ENCODE data around the gene GALNT11.

The GALNT11 gene

DNA sequence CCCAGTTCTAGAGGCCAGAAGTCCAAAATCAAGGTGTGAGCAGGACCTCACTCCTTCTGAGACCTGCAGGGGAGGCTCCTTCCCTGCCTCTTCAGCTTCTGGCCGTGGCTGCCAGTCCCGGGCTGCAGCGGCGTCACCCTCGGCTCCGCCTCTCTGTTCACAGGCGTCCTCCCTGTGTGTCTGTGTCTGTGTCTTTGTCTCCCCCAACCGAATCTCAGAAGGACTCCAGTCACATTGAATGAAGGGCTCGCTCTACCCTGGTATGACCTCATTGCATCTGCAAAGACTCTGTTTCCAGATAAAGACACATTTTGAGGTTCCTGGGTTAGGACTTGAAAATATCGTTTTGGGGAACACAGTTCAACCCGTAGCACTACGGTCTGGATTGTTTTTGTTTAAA is 33.1 kb upstream of the GALNT11 start:
- no peaks in the 10 kb centered on the region for H3K9me3 ChIP-seq (ENCODE audit: control insufficient read depth, insufficient read depth, low read length)
- H3K9me2 ChIP-seq (replicated peaks; ENCODE audit: control insufficient read depth, low read length): no peaks in the 10 kb centered on the region
- H3K27me3 ChIP-seq (ENCODE audit: control insufficient read depth, low read length): peaks cover 13% of the 10 kb centered on the region
- no peaks in the 10 kb centered on the region for H3K36me3 ChIP-seq (ENCODE audit: control insufficient read depth, low read length)
- H3F3A ChIP-seq (ENCODE audit: control insufficient read depth, insufficient read depth): no peaks in the 10 kb centered on the region
- no peaks in the 10 kb centered on the region for H3K79me2 ChIP-seq (ENCODE audit: control insufficient read depth, low read length)
- no peaks in the 10 kb centered on the region for H4K20me1 ChIP-seq (ENCODE audit: control insufficient read depth, insufficient read depth, low read depth, low read length)
- no peak overlapping the region for H3K27ac ChIP-seq (ENCODE audit: low read depth, low read length)
- H3K4me3 ChIP-seq (ENCODE audit: low read length): no peak overlapping the region
- no peak overlapping the region for H3K4me2 ChIP-seq (ENCODE audit: low read length)
- no peak; the same call in 1 of the 2 replicates for TF ChIP-seq EZH2phosphoT487 (IDR thresholded peaks at IDR 0.05; ENCODE audit: borderline replicate concordance, low read length)
- TF ChIP-seq, protein P1, sequence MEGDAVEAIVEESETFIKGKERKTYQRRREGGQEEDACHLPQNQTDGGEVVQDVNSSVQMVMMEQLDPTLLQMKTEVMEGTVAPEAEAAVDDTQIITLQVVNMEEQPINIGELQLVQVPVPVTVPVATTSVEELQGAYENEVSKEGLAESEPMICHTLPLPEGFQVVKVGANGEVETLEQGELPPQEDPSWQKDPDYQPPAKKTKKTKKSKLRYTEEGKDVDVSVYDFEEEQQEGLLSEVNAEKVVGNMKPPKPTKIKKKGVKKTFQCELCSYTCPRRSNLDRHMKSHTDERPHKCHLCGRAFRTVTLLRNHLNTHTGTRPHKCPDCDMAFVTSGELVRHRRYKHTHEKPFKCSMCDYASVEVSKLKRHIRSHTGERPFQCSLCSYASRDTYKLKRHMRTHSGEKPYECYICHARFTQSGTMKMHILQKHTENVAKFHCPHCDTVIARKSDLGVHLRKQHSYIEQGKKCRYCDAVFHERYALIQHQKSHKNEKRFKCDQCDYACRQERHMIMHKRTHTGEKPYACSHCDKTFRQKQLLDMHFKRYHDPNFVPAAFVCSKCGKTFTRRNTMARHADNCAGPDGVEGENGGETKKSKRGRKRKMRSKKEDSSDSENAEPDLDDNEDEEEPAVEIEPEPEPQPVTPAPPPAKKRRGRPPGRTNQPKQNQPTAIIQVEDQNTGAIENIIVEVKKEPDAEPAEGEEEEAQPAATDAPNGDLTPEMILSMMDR (IDR thresholded peaks at IDR 0.05; ENCODE audit: low read depth, low read length, poor library complexity, severe bottlenecking): peak; percentile 42
- H3K4me1 ChIP-seq (ENCODE audit: control insufficient read depth, low read length): no peaks in the 10 kb centered on the region

DNA sequence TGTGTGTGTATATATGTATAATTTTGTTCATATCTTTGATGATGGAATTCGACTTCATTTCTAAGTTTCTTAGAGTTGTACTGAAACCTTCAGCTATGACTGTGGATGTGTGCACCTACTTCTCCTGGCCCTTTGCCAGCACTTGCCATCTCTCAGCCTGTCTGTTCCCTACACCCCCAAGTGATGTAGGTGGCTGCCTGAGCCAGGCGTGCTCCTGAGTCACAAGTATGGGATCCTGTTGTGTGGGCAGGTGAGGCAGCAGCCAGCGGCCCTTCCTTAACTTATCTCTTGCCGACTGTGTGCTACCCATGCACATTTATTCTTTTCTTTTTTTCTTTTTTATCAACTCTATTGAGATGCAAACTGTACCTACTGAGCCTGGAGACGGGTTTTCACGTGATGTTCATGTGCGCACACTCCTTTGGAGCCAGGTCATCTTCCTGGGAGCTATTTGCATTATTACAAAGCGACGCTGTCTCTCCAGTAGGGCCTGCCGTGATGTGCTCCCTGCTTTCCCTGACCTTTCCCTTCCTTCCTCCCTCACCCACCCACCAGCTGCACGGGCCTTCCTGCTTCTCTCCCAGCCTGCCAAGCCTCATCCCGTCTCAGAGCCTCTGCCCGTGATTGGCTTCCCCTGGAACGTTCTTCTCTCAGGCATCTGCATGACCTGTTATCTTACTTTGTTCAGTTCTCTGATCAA is 31.3 kb upstream of the GALNT11 start:
- no peak overlapping the region for H3K4me2 ChIP-seq (ENCODE audit: low read length)
- H3K9me3 ChIP-seq (ENCODE audit: control insufficient read depth, insufficient read depth, low read length): no peaks in the 10 kb centered on the region
- no peaks in the 10 kb centered on the region for H4K20me1 ChIP-seq (ENCODE audit: control insufficient read depth, insufficient read depth, low read depth, low read length)
- no peak overlapping the region for H3K27ac ChIP-seq (ENCODE audit: low read depth, low read length)
- H3K79me2 ChIP-seq (ENCODE audit: control insufficient read depth, low read length): no peaks in the 10 kb centered on the region
- H3K4me1 ChIP-seq (ENCODE audit: control insufficient read depth, low read length): no peaks in the 10 kb centered on the region
- no peaks in the 10 kb centered on the region for H3K36me3 ChIP-seq (ENCODE audit: control insufficient read depth, low read length)
- H3K4me3 ChIP-seq (ENCODE audit: low read length): no peak overlapping the region
- H3F3A ChIP-seq (ENCODE audit: control insufficient read depth, insufficient read depth): no peaks in the 10 kb centered on the region
- H3K27me3 ChIP-seq (ENCODE audit: control insufficient read depth, low read length): peaks cover 13% of the 10 kb centered on the region
- no peaks in the 10 kb centered on the region for H3K9me2 ChIP-seq (replicated peaks; ENCODE audit: control insufficient read depth, low read length)
- TF ChIP-seq EZH2phosphoT487 (IDR thresholded peaks at IDR 0.05; ENCODE audit: borderline replicate concordance, low read length): no peak
- TF ChIP-seq, protein P1 (IDR thresholded peaks at IDR 0.05; ENCODE audit: low read depth, low read length, poor library complexity, severe bottlenecking): no peak

DNA sequence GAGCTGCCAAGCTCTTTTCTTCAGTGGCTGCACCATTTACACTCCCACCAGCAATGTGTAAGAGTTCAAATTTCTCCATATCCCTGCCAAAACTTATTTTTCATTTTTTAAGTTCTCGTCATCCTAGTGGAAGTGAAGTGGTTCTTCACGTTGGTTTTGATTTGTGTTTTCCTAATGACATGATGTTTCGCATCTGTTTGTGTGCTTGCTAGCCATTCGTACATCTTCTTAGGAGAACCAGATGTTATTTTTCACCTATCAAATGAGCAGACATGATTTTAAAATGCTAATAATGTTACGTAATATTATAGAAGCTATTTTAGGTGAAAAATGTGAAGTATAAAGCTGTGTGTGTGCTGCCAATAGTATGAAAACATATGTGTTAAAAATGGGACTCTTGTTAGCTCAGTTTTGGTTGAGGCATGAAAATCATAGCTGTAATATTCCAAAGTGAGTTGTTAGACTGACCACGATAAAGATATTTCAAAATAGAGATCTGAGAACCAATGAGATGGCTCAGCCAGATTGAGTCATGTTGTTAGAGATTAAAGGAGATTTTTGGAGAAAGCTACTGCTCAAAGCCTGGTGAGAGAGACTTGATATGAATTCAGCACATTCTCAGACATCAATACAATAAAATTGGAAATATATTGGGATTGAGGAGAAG is 25.9 kb upstream of the GALNT11 start:
- TF ChIP-seq EZH2phosphoT487 (IDR thresholded peaks at IDR 0.05; ENCODE audit: borderline replicate concordance, low read length): no peak
- TF ChIP-seq, protein P1 (IDR thresholded peaks at IDR 0.05; ENCODE audit: low read depth, low read length, poor library complexity, severe bottlenecking): no peak
- H3F3A ChIP-seq (ENCODE audit: control insufficient read depth, insufficient read depth): no peaks in the 10 kb centered on the region
- no peaks in the 10 kb centered on the region for H3K4me1 ChIP-seq (ENCODE audit: control insufficient read depth, low read length)
- H3K36me3 ChIP-seq (ENCODE audit: control insufficient read depth, low read length): no peaks in the 10 kb centered on the region
- H4K20me1 ChIP-seq (ENCODE audit: control insufficient read depth, insufficient read depth, low read depth, low read length): no peaks in the 10 kb centered on the region
- H3K4me2 ChIP-seq (ENCODE audit: low read length): no peak overlapping the region
- H3K9me3 ChIP-seq (ENCODE audit: control insufficient read depth, insufficient read depth, low read length): no peaks in the 10 kb centered on the region
- H3K79me2 ChIP-seq (ENCODE audit: control insufficient read depth, low read length): no peaks in the 10 kb centered on the region
- no peaks in the 10 kb centered on the region for H3K27me3 ChIP-seq (ENCODE audit: control insufficient read depth, low read length)
- no peaks in the 10 kb centered on the region for H3K9me2 ChIP-seq (replicated peaks; ENCODE audit: control insufficient read depth, low read length)
- H3K27ac ChIP-seq (ENCODE audit: low read depth, low read length): no peak overlapping the region
- no peak overlapping the region for H3K4me3 ChIP-seq (ENCODE audit: low read length)

All from DOHH2 (cell line).